Body of pancreas (tissue), 4 donors: ENCODE results near the gene LARP7.
"Not testable (repeated sequence)": the region's sequence is repeated elsewhere in the genome, so short reads cannot be mapped to it uniquely, and the experiment has no call there.

ENCODE experiments used
- CTCF ChIP-seq, 7 experiments: fragments of 450-650 bp in 4 of 7; fragments of 200-600 bp in 3 of 7; sonication (generic) in 3 of 7; IDR thresholded peaks; one replicate each; pipeline ENCODE4 v1.5.1; 2016 to 2019; ENCODE audit warnings: antibody characterized with exemption in 7 of 7
- POLR2A ChIP-seq, 3 donors: fragments of 450-650 bp; IDR thresholded peaks; one replicate each; pipeline ENCODE4 v1.6.1; 2016; ENCODE audit warnings: antibody characterized with exemption in 3 of 3, mild to moderate bottlenecking in 2 of 3

- TF ChIP-seq POLR2A, CTCF (IDR thresholded peaks at IDR 0.05): not testable (repeated sequence)
These were observed 24.1 kb upstream of the LARP7 start for GRCh38 chr4:112612814-112613213.
